Measurements from ENCODE around the gene MTERF4.

DNA sequence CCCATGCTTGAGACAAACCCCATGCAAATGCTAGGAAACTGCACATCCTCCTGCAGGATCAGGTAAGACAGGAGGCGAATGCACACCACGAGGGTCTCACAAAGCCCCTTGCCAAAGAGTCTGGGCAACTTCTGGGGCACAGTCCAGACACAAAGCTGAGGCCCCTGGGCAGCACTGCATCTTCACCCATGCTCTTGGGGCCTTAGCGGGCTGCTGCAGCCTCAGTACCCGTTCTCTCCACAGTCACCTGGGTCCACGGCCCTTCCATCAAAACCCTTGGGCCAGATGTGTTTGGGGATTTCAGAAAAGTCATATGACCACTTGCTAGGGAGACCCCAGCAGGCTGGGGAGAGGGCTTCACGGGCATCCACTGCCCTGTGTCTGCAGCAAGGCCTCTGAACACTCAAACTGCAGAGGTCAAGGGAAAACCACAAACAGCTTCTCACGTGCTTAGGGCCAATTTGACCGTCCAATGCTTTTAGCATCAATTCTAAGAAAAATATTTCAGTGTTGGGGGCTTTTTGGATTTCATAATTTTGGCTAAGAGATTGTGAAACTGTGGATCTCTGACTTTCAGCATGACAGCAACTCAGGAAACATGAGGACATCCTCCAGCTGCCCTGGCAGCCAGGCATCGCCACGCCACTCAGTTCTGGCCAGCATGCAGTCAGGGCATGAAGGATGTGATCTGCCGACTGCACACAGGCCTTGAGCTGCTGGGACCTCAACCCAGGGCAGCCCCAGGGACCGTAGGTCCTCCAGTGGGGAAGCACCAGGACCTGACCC is 27.2 kb upstream of the MTERF4 start:
- TF ChIP-seq, protein P1, sequence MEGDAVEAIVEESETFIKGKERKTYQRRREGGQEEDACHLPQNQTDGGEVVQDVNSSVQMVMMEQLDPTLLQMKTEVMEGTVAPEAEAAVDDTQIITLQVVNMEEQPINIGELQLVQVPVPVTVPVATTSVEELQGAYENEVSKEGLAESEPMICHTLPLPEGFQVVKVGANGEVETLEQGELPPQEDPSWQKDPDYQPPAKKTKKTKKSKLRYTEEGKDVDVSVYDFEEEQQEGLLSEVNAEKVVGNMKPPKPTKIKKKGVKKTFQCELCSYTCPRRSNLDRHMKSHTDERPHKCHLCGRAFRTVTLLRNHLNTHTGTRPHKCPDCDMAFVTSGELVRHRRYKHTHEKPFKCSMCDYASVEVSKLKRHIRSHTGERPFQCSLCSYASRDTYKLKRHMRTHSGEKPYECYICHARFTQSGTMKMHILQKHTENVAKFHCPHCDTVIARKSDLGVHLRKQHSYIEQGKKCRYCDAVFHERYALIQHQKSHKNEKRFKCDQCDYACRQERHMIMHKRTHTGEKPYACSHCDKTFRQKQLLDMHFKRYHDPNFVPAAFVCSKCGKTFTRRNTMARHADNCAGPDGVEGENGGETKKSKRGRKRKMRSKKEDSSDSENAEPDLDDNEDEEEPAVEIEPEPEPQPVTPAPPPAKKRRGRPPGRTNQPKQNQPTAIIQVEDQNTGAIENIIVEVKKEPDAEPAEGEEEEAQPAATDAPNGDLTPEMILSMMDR (IDR thresholded peaks at IDR 0.05; ENCODE audit: poor library complexity, severe bottlenecking): no peak
- TF ChIP-seq EP300 (conservative IDR thresholded peaks at IDR 0.05; ENCODE audit: poor library complexity, severe bottlenecking) (no peak), EZH2 (IDR thresholded peaks at IDR 0.05; ENCODE audit: borderline replicate concordance, insufficient read depth, low read length, poor library complexity, severe bottlenecking) (no peak)
- TF ChIP-seq, protein P2, sequence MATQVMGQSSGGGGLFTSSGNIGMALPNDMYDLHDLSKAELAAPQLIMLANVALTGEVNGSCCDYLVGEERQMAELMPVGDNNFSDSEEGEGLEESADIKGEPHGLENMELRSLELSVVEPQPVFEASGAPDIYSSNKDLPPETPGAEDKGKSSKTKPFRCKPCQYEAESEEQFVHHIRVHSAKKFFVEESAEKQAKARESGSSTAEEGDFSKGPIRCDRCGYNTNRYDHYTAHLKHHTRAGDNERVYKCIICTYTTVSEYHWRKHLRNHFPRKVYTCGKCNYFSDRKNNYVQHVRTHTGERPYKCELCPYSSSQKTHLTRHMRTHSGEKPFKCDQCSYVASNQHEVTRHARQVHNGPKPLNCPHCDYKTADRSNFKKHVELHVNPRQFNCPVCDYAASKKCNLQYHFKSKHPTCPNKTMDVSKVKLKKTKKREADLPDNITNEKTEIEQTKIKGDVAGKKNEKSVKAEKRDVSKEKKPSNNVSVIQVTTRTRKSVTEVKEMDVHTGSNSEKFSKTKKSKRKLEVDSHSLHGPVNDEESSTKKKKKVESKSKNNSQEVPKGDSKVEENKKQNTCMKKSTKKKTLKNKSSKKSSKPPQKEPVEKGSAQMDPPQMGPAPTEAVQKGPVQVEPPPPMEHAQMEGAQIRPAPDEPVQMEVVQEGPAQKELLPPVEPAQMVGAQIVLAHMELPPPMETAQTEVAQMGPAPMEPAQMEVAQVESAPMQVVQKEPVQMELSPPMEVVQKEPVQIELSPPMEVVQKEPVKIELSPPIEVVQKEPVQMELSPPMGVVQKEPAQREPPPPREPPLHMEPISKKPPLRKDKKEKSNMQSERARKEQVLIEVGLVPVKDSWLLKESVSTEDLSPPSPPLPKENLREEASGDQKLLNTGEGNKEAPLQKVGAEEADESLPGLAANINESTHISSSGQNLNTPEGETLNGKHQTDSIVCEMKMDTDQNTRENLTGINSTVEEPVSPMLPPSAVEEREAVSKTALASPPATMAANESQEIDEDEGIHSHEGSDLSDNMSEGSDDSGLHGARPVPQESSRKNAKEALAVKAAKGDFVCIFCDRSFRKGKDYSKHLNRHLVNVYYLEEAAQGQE (IDR thresholded peaks at IDR 0.05; ENCODE audit: borderline replicate concordance): no peak
